GM21526 (cell line): ENCODE results near the gene CD274.

Source experiments
- ATAC-seq: cut with Tn5 transposase; IDR thresholded peaks from one replicate; pipeline ENCODE4 v1.9.1; 2021; ENCODE audit warnings: moderate library complexity; ENCODE audit not compliant: unreplicated experiment, low FRiP score

CD274 gene

DNA sequence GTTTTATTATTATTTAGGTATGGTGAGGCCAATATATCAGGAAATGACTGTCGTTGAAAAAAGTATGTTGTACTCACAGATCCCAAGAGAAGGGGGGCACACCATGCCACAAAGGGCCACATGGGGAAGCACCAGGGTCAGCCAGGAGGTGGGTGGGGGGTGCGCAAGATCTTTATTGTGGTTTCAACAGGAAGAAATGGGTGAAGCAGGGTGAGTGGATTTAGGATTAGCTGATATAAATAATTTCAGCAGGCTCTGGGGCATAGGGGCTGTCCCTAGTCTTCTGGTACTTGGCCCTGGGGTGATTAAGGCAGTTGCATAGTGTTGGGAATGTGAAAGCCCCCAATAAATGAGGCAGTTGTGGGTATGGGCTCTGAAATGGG lies 68.6 kb downstream of the CD274 start:
- ATAC-seq: no peak
